ENCODE results near the gene STIMATE. TPM values are rescaled to one million over a fixed set of nuclear protein-coding genes. Genes with fewer than 3 reads are reported as not detected.
A peak's percentile ranks its signal among the peaks of the same experiment; 100 is the strongest.

The STIMATE gene
- total and polyA plus RNA-seq, 9 of the 15 experiments (the other 6 are each of a cell fraction or from before 2014, with no cell fraction given) = 0.14 to 7.7 (median 4.9) TPM

- CTCF ChIA-PET (ENCODE audit: low intra/inter-chr PET ratio) = no interaction called here
- Histone ChIP-seq H3K79me2 (ENCODE audit: control insufficient read depth, insufficient read depth, low read length) (no peaks in the 10 kb centered on the region), H4K20me1 (replicated peaks; ENCODE audit: control insufficient read depth, insufficient read depth, low read length) (no peaks in the 10 kb centered on the region), H3K36me3 (ENCODE audit: control insufficient read depth, insufficient read depth, low read length) (no peaks in the 10 kb centered on the region), H3K27me3 (ENCODE audit: control insufficient read depth in 2 of 2, insufficient read depth in 2 of 2, low read length in 2 of 2) (peaks cover 0 to 28% of the 10 kb centered on the region in 2 experiments; a peak in 4 of 5 replicates), H2AFZ (ENCODE audit: low read depth, low read length) (no peak overlapping the region), H3K4me3 (no peak overlapping the region), H3K27ac (ENCODE audit: extremely low read depth, low read depth, low read length) (no peak overlapping the region), H3K4me2 (ENCODE audit: insufficient read depth, low read length) (no peak overlapping the region), H3K9me3 (replicated peaks; ENCODE audit: control insufficient read depth, insufficient read depth, low read depth, low read length) (no peaks in the 10 kb centered on the region), H3K9ac (ENCODE audit: insufficient read depth in 1 of 2, low read depth in 2 of 2, low read length in 2 of 2) (peak overlapping the region in 1 of 2 experiments; percentile 45; a peak in 1 of 4 replicates), H3K4me1 (replicated peaks in 1 of 2; ENCODE audit: control insufficient read depth in 2 of 2, insufficient read depth in 2 of 2, low read length in 2 of 2) (peaks cover 15 to 20% of the 10 kb centered on the region in 2 experiments), H3K9me1 (ENCODE audit: control insufficient read depth, insufficient read depth, low read length) (no peaks in the 10 kb centered on the region)
- ATAC-seq = peak; percentile 39
- no TSS peak for BruUV-seq (replicated peaks)
- POLR2A ChIA-PET = interaction anchor here (0.7 kb wide), 2 partner anchors 21 to 139 kb away, joined by 3 read pairs; no protein-coding TSS in a partner anchor
- WGBS (ENCODE audit: insufficient coverage, low coverage, missing lambda C conversion rate) = 30% methylated on average over 10 of the region's 21 CpGs
- FAIRE-seq = no peak
- DNase-seq (ENCODE audit: extremely low read depth in 1 of 4, low spot score in 3 of 4) = peak; percentile 27 to 67 (median 56)
- intact Hi-C loops (cut with micrococcal nuclease) = loop anchor here (5.0 kb wide), 1 partner anchor 89 kb away; no protein-coding TSS in a partner anchor
- in situ Hi-C loops (cut with MboI) = no loop called here
- TF ChIP-seq, protein P1, sequence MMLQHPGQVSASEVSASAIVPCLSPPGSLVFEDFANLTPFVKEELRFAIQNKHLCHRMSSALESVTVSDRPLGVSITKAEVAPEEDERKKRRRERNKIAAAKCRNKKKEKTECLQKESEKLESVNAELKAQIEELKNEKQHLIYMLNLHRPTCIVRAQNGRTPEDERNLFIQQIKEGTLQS (IDR thresholded peaks at IDR 0.05) = peak; percentile 73
- TF ChIP-seq, protein P1 (CRISPR knock-in tag; conservative IDR thresholded peaks at IDR 0.05) = no peak
- TF ChIP-seq JUND (IDR thresholded peaks at IDR 0.05; ENCODE audit: borderline replicate concordance, low read depth, low read length) (peak; percentile 79), JUND (tag; IDR thresholded peaks at IDR 0.05; ENCODE audit: borderline replicate concordance, low read depth, low read length) (peak; percentile 61; the same call in 1 of the 3 replicates), NRF1 (conservative IDR thresholded peaks at IDR 0.05 in 1 of 2, IDR thresholded peaks at IDR 0.05 in 1 of 2) (0 out of 4 replicates have a peak, but pooled peaks of 1 of the 2 experiments have one; percentile 16), NFIC (IDR thresholded peaks at IDR 0.05) (peak; percentile 83), JUNB (CRISPR knock-in tag; conservative IDR thresholded peaks at IDR 0.05) (0 out of 2 replicates have a peak, but pooled peaks have one; percentile 34), FOSL1 (tag; conservative IDR thresholded peaks at IDR 0.05) (peak; percentile 69), CC2D1A (IDR thresholded peaks at IDR 0.05) (no peak), MAZ (CRISPR knock-in tag; conservative IDR thresholded peaks at IDR 0.05 in 1 of 2, IDR thresholded peaks at IDR 0.05 in 1 of 2) (no peak)
Observed at GRCh38 chr3:52831500-52832301, 65.6 kb downstream of the STIMATE start.

Data from K562 (cell line).